HG03139 (cell line): ENCODE results near the gene MANBA.
"Not testable (repeated sequence)": the region's sequence is repeated elsewhere in the genome, so short reads cannot be mapped to it uniquely, and the experiment has no call there.

Source experiments
- ATAC-seq: cut with Tn5 transposase; IDR thresholded peaks from one replicate; pipeline ENCODE4 v1.9.1; 2021; ENCODE audit not compliant: unreplicated experiment

Gene MANBA

DNA sequence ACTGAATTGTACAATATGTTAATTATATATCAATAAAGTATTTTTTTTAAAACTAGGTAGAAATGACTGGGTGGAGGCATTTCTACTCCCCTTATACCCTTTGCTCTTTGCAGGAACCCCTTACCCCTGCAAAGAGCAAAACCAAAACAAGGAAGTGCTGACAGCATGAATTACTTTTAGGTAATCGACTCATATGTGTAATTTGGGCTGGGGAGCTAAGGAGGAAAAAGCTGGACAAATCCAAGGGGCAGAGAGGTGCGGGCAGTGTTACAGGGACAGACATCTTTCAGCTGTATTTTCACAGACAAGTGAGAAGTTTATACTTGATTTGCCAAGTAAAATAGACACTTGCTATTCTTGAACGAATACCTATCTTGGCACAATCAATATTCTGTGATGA lies 35.5 kb downstream of the MANBA start:
- ATAC-seq: no peak

DNA sequence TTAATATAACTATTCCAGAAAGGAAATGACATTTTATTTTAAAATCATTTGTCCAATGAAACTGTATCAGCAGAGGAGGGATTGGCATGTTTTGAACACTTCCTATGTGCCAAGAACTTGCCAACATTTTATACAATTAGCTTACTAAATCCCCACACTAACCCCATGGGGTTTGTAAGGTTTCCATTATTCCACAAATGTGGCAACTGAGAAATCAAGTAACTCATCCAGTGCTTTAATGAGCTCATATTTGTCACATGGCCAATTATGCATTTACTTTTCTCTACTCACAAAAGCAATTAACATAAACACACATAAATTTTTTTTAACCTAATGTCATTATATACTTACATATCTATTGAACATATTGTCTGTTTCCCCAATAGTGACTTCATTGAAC lies 37.3 kb downstream of the MANBA start:
- ATAC-seq: no peak

DNA sequence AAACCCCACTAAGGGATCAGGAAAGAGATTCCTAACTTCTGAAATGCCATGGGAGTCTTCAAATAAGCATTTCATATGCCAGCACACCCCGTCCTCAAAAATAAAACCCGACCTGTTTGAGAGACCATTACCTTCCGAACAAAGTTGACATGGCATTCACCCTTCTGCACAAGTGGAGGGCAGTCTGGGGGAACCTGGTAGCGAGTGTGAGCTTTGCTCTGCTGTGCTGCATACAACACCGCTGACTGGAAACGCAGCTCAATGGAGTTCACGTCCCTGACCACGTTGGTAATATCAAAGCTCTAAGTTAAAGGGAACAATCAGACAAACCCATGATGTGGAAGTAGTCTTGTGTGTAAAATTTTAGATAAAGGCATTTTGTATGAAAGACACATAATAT lies 38.0 kb downstream of the MANBA start:
- no peak for ATAC-seq

DNA sequence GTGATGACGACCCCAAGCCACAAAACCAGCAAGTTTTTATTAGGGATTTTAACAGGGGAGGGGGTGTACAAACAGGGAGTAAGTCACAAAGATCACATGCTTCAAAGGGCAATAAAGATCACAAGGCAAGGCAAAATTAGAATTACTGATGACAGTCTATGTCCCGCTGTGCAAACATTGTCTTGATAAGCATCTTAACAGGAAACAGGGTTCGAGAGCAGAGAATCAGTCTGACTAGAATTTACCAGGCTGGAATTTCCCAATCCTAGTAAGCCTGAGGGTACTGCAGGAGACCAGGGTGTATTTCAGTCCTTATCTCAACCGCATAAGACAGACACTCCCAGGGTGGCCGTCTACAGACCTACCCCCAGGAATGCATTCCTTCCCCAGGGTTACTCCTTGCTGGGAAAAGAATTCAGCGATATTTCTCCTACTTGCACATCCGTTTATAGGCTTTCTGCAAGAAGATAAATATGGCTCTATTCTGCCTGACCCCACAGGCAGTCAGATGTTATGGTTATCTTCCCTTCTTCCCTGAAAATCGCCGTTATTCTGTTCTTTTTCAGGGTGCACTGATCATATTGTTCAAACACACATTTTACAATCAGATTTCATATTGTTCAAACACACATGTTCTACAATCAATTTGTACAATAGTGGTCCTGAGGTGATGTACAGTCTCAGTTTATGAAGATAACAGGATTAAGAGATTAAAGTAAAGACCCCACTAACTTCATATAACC lies 41.8 kb downstream of the MANBA start:
- not testable (repeated sequence) for ATAC-seq

DNA sequence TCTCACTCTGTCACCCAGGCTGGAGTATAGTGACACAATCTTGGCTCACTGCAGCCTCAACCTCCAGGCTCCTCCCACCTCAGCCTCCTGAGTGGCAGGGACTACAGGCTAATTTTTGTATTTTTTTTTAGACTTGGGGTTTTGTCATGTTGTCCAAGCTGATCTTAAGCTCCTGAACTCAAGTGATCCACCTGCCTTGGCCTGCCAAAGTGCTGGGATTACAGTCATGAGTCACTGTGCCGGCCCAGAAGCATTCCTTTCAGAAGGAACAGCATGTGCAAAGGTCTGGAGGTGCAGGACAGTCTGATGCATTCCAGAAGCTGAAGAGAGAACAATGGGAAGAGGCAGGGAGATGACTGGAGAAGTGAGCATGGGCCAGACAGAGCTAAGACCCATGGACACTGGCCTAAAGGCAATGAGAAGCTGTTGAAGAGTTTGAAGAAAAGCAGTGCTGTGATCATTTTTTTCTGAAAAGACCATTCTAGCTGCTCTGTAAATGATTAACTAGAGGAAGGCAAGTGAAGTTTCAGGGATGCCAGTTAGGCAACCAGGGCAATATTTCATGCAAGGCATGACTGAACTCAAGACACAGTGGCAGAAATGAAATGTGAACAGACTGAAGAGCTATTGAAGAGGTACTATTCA lies 43.2 kb downstream of the MANBA start:
- ATAC-seq: no peak

DNA sequence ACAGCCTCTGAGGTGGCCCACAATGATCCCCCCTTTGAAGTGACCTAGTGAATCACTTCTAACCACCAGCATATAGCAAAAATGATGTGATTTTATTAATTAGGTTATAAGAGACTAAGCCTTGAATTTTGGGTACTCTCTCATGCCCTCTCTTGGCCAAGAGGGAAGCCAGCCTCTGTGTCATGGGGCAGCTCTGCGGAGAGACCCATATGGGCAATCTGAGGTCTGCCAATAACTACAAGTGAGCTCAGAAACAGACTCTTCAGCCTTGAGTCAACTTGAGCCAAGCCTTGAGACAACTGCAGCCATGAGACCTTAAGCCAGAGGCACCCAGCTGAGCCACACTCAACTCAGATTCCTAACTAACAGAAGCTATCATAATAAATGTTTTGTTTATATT lies 45.7 kb downstream of the MANBA start:
- ATAC-seq: no peak

DNA sequence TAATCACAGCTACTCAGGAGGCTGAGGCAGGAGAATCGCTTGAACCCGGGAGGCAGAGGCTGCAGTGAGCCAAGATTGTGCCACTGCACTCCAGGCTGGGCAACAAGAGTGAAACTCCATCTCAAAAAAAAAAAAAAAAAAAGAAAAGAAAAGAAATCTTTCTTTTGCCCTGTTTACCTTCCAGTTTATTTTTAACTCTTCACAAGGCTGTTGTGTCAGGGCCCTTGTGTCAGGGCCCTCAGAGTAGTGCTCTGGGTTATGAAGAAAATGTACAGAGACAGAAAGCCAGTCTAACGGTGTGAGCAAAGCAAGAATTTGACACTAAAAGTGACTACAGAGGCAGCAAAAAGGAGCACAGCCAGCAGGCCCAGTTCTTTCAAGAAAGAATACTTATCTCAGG lies 47.0 kb downstream of the MANBA start:
- not testable (repeated sequence) for ATAC-seq

DNA sequence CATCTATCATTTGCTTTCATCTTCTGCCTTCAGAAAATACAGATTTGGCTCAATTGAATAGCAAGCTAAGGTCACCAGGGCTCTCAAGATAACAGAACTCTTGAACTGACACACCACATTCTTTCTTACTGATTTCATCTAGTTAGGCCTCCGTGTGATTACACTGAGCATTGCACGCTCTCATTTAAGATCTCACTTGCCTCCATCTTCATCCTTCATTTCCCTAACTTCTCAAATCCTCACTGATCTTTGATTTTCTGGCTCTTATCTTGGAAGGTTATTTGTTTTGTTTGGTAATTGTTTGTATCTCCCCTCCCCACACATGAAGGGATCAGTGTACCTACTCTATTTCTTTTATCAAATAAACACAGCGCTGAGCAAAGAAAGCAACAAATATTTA lies 47.7 kb downstream of the MANBA start:
- no peak for ATAC-seq

DNA sequence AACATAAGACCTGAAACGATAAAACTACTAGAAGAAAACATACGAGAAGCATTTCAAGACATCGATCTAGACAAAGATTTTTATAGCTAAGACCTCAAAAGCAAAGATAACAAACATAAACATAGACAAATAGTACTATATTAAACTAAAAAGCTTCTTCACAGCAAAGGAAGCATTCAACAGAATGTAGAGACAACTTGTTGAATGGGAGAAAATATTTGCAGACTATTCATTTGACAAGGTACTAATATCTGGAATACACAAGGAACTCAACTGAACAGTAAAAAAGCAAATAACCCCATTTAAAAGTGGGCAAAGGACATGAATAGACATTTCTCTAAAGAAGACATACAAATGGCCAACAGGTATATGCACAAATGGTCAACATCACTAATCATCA lies 49.8 kb downstream of the MANBA start:
- ATAC-seq: no peak

DNA sequence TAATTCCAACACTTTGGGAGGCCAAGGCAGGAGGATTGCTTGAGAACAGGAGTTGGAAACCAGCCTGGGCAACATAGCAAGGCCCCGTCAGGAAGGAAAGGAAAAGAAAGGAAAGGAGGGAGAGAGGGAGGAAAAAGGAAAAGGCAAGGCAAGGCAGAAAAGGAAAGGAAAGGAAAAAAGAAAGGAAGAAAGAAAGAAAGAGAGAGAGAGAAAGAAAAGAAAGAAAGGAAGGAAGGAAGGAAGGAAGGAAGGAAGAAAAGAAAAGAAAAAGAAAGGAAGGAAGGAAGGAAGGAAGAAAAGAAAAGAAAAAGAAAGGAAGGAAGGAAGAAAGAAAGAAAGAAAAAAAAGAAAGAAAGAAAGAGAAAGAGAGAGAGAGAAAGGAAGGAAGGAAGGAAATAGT lies 51.7 kb downstream of the MANBA start:
- ATAC-seq: not testable (repeated sequence)

DNA sequence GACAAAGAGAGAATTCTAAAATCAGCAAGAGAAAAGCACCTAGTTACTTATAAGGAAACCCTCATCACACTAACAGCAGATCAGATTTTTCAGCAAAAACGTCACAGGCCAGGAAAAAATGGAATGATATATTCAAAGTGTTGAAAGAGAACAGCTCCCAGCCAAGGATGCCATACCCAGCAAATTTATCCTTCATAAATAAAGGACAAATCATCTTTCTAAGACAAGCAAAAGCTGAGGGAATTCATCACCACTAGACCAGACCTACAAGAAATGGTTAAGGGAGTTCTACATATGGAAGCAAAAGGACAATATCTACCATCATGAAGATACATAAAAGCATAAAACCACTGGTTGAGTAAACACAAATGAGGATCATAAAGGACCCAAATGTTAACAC lies 53.6 kb downstream of the MANBA start:
- ATAC-seq: no peak

DNA sequence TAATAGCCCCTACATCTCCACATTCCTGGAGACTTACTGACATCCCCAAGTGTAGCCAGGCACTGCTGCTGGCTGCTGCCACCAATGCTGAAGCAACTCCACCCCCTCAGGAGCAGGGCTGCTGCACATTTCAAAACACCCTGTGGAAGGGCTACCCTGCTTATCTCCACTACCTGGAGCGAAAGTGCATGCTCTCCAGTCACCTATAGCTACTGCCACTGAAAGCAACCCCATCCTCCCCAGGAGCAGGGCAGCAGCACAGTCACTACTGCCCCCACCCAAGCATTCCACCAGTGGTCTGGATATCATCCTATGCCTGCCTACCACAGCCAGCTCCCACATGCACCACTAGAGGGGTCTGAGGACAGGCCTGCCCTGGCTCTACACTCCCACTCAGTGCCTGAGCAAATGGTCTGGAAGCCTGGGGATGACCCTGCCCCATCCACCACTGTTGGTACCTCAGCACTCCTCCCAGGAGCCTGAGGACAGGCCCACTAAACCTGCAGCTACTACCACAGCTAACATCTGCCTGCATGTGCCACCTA lies 55.3 kb downstream of the MANBA start:
- no peak for ATAC-seq

DNA sequence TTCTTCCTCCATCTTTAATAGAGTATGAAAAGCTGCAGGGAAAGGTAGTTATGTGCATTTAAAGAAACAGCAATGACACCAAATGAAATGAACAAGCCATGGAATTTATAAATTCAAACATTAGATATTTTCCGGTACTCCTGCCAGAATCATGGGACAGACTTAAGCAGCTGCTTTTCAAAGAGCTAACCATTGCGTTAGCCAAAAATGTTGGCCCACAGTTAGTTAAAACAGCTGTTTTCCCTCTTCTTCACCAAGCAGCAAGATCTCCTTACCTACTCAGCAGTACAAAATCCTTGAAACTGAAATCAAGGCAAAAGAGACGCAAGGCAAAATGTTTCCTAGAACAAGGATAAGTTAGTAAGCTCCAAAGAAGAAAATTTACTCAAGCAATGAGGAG lies 64.0 kb downstream of the MANBA start:
- ATAC-seq: no peak

DNA sequence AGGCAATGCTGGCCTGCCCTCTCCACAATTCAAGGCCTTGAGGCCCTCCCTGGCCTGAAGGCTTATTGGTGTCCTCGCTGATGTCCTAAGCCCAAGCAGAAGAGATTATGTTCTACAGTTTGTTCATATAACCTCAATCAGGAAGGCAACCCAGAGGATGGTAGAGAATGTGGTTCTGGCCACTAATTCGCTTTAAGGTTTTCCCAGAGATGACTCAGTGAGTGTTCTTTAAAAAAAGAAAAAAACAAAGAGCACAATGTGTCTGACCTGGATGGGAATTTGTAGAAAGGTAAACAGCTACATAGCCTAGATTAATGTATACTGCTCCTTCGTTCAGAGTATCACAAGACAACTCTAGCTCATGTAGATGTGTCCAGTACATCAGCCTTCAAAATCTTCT lies 66.0 kb downstream of the MANBA start:
- ATAC-seq: no peak

DNA sequence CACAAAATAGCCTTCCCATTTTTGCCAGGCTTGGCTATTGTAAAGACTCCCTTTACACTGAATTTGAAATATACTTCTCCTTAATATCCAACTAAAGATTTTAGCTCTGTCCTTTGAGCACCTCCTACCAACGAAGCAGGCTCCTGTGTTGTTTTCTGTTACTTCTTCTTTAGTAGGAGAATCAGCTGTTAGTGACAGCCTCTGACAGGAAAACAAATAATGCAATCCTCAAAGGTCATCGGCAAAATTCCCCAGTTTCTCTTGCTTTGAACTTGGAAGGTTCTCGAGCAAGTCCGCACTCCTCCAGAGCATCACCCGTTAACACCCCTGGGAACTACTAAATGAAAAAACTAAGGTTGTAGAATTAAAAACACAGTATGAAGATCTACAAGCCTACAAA lies 66.9 kb downstream of the MANBA start:
- no peak for ATAC-seq

DNA sequence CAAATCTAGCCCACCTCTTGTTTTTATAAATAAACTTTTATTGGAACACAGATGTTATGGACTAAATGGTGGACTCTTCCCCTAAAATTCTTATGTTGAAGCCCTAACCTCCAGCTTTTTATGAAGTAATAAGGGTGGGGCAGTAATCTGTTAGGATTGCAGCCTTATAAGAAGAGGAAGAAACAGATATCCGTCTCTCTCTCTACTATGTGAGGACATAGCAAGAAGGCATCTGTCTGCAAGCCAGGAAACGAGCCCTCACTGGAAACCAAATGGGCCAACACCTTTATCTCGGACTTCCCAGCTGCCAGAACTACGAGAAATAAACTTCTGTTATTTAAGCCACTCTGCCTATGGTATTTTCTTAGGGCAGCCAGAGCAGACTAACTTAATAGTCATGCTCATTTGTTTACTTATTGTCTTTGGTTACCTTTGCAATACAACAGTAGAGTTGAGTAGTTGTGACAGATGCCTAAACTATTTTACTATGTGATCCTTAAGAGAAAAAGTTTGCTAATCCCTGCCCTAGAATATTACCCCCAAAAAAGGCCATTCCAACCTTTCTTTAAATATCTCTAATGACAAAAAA lies 67.4 kb downstream of the MANBA start:
- no peak for ATAC-seq

DNA sequence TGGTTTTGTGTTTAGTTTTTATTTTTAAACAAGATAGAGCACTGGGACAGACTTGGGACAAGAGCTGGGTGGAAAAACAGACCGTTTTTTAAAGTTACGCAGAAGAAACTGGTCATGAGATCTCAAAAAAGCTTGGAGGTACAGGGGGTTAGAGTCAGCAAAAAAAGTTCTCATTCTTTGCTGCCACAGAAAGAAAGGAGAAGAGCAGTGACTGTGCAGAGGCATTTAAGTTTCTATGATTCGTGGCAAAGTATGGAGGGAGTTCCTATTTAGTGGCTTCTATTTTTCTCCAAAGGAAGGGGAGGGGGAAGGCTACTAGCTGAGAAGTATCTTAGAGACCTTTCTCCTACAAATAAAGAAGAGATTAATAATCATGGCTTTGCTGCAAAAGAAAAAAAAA lies 68.3 kb downstream of the MANBA start:
- ATAC-seq: no peak

DNA sequence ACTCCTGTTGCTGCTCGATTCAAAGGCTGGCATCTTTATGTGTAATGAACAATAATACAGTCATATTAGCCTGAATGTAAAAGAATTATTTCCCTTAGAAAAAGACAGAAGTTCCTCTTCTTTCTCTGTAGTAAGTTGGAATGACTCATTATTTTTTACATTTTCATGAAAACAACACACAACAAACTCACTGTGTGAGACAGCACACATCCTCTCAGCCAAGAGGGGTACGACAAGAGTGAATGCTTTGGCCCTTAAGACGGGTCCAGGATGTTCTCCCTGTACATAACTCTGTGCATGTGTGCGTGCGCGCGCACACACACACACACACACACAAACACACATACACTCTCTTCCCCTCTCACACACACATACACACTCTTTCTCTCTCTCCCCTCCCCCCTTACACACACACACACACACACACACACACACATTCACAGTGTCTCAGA lies 72.8 kb downstream of the MANBA start:
- peak; percentile 24 for ATAC-seq

DNA sequence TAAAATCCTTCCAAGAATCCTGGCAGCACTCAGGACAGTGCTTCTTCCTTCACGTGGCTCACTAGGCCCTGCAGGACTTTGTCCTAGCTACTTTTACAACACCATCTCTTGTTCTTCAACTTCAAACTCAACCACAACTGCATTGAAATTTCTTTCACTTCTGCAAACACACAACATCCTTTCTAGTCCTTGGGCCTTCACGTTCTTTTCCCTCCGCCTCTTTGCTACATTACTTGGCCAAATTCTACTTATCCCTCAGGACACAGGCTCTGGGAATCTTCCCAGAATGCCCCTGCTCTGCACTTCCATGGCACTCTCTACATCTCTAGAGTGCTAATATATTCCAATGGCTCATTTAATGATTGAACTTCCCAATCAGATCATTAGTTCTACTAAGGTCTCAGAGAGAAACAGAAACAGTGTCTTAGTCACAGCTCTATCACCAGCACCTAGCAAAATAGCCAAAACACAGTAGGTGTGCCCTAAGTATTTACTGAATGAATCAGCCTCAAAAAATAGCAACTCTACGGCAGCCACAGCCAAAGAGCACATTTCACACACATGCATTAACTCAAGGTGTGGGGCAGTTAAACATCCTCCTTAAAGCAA lies 73.3 kb downstream of the MANBA start:
- ATAC-seq: peak; percentile 86

DNA sequence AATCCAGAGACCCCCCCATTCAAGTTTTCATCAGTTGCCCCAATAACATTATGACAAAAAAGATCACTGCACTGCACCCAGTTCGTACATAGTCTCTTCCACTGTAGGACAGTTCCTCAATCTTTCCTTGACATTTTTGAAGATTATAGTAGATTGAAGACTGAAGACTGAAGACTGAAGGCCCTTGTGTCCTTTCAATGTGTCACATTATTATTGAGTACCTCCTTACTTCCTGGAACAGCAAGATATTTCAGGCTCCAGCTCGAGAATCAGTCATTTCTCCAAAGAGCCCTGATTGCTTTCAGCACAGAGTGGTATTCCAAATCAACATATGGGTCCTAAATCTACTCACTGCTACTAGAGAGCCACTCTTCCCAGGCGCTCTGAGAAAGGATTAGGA lies 75.0 kb downstream of the MANBA start:
- ATAC-seq: no peak

DNA sequence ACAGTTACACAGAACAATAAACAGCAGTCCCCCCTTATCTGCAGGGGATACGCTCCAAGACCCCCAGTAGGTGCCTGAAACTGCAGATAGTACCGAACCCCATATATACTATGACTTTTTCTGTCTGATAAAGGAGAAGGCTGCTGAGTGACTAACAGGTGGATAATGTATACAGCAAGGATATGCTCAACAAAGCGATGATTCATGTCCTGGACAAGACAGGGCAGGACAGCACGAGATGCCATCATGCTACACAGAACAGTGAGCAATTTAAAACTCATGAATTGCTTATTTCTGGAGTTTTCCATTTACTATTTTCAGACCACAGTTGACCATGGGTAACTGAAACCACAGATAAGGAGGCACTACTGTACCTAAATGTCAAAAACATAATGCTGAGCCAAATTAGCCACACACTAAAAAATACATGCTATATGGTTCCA lies 76.1 kb downstream of the MANBA start:
- ATAC-seq: no peak
